ENCODE results near the gene MAG. TPM values are rescaled to one million over a fixed set of nuclear protein-coding genes. Genes with fewer than 3 reads are reported as not detected.

MAG gene
- total and polyA plus RNA-seq, 10 of the 15 experiments (the other 5 are each of a cell fraction or from before 2014, with no cell fraction given): 0.03 to 0.82 (median 0.17) TPM; not detected in 2

GRCh38 chr19:35347171-35347929, 55.4 kb downstream of the MAG start, which contains the start of gene FFAR1 (continued):
- TF ChIP-seq SKIL (IDR thresholded peaks at IDR 0.05; ENCODE audit: low read depth, poor library complexity, severe bottlenecking) (peak; percentile 85), CREB1 (IDR thresholded peaks at IDR 0.05; ENCODE audit: low read depth) (peak; percentile 20; the same call in 1 of the 2 replicates), NR2C1 (IDR thresholded peaks at IDR 0.05) (no peak)

DNA sequence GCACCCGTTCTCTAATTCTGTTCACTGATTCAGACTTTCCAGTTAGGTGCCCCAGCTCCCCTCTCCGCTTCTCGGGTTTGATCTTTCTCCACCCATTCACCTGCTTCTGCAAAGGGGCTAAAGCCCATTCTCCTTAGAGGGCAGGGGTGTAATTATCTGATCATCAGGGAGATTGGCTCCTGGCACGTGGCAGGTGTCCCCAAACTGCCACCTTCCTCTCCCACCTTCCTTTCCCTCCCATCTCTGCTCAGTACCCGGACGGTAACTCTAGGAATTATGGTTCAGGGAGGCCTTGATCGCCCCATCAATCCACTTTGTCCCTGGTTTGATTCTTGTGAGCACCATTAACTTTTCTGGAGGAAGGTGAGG, 56.0 kb downstream of the MAG start:
- Histone ChIP-seq H4K20me1 (ENCODE audit: control insufficient read depth, insufficient read depth) (no peaks in the 10 kb centered on the region), H3K4me2 (ENCODE audit: control insufficient read depth, insufficient read depth) (no peak overlapping the region), H3K27me3 (replicated peaks in 1 of 2; ENCODE audit: control insufficient read depth in 2 of 2, insufficient read depth in 2 of 2, low read length in 1 of 2) (no peaks in the 10 kb centered on the region), H3K4me3 (no peak overlapping the region), H2AFZ (ENCODE audit: control insufficient read depth, low read depth, low read length) (no peak overlapping the region), H3K36me3 (ENCODE audit: control insufficient read depth in 2 of 2, insufficient read depth in 2 of 2, low read length in 1 of 2) (peaks cover 7% of the 10 kb centered on the region in 2 experiments), H3K27ac (ENCODE audit: control insufficient read depth, insufficient read depth) (peak overlapping the region; percentile 97), H3K9ac (ENCODE audit: control insufficient read depth, insufficient read depth, low read length) (peak overlapping the region; percentile 11; the same call in 1 of the 2 replicates), H3K9me3 (replicated peaks; ENCODE audit: control insufficient read depth, insufficient read depth, low read length) (no peaks in the 10 kb centered on the region), H3K79me2 (ENCODE audit: control insufficient read depth, insufficient read depth, low read length) (no peaks in the 10 kb centered on the region), H3K4me1 (ENCODE audit: control insufficient read depth, insufficient read depth, low read length) (peaks cover 59% of the 10 kb centered on the region)
- 18% methylated on average over 7 of the region's 7 CpGs for WGBS (ENCODE audit: insufficient coverage, insufficient replicate concordance, low lambda C conversion rate, missing lambda C conversion rate)
- POLR2A ChIA-PET: interaction anchor here (1.0 to 5.4 kb wide), 10 partner anchors 15 to 161 kb away, joined by 3 to 135 read pairs (median 6); no protein-coding TSS in a partner anchor
- in situ Hi-C loops (cut with MboI): loop anchor here (5.0 kb wide), 1 partner anchor 119 kb away; no protein-coding TSS in a partner anchor
- ATAC-seq: no peak
- FAIRE-seq: no peak
- no peak for DNase-seq (ENCODE audit: low read depth, low spot score)
- RAD21 ChIA-PET (ENCODE audit: unreplicated experiment): interaction anchor here (0.7 to 6.2 kb wide), 15 partner anchors 16 to 206 kb away, joined by 3 to 127 read pairs (median 5); partner anchors contain the start of gene CD22
- CTCF ChIA-PET: interaction anchor here (0.9 to 5.8 kb wide), 9 partner anchors 14 to 206 kb away, joined by 4 to 61 read pairs (median 7); no protein-coding TSS in a partner anchor
- intact Hi-C loops (cut with micrococcal nuclease; ENCODE audit: unreplicated experiment): loop anchor here (2.0 to 5.0 kb wide), 4 partner anchors 17 to 249 kb away; partner anchors contain the start of gene USF2
- SMC1A ChIA-PET (ENCODE audit: uncharacterized antibody, unreplicated experiment): interaction anchor here (0.6 to 7.7 kb wide), 14 partner anchors 16 to 230 kb away, joined by 3 to 152 read pairs (median 6); partner anchors contain the start of gene CD22
- BruUV-seq (replicated peaks): no TSS peak
- TF ChIP-seq IRF4 (IDR thresholded peaks at IDR 0.05; ENCODE audit: low read depth, low read length): no peak
- no peak for TF ChIP-seq MTA2 (IDR thresholded peaks at IDR 0.05; ENCODE audit: low read depth)
- no peak for TF ChIP-seq HDAC6 (IDR thresholded peaks at IDR 0.05; ENCODE audit: unreplicated experiment)
- no peak for TF ChIP-seq WRNIP1 (IDR thresholded peaks at IDR 0.05; ENCODE audit: borderline replicate concordance, low read depth, low read length)
- TF ChIP-seq, protein P1, sequence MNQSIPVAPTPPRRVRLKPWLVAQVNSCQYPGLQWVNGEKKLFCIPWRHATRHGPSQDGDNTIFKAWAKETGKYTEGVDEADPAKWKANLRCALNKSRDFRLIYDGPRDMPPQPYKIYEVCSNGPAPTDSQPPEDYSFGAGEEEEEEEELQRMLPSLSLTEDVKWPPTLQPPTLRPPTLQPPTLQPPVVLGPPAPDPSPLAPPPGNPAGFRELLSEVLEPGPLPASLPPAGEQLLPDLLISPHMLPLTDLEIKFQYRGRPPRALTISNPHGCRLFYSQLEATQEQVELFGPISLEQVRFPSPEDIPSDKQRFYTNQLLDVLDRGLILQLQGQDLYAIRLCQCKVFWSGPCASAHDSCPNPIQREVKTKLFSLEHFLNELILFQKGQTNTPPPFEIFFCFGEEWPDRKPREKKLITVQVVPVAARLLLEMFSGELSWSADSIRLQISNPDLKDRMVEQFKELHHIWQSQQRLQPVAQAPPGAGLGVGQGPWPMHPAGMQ (IDR thresholded peaks at IDR 0.05; ENCODE audit: borderline replicate concordance): no peak
- peak; percentile 33 for TF ChIP-seq ZNF687 (IDR thresholded peaks at IDR 0.05)
- peak; percentile 4 for TF ChIP-seq BCL3 (IDR thresholded peaks at IDR 0.05; ENCODE audit: borderline replicate concordance, insufficient read depth, low read depth, low read length, poor library complexity, severe bottlenecking)
- no peak for TF ChIP-seq CREB1 (IDR thresholded peaks at IDR 0.05; ENCODE audit: low read depth)
- peak; percentile 56 for TF ChIP-seq SMARCA5 (IDR thresholded peaks at IDR 0.05)

Measured in GM12878 (cell line).